Measurements from ENCODE around the gene CHRNB2.

CHRNB2 gene

GRCh38 chr1:154567386-154568156, at the start of gene CHRNB2:
TSS of gene CHRNB2 (plus strand) at chr1:154567778. CDS start at chr1:154568045, 267 bp downstream.
- no peak for TF ChIP-seq CTCF (IDR thresholded peaks at IDR 0.05)

GRCh38 chr1:154519591-154519991, 48.0 kb upstream of the CHRNB2 start:
- no peak for TF ChIP-seq CTCF (IDR thresholded peaks at IDR 0.05)

GRCh38 chr1:154520333-154520732, 47.2 kb upstream of the CHRNB2 start:
- TF ChIP-seq CTCF (IDR thresholded peaks at IDR 0.05): no peak

GRCh38 chr1:154521695-154522094, 45.9 kb upstream of the CHRNB2 start:
- no peak for TF ChIP-seq CTCF (IDR thresholded peaks at IDR 0.05)

GRCh38 chr1:154524881-154525280, 42.7 kb upstream of the CHRNB2 start:
- TF ChIP-seq CTCF (IDR thresholded peaks at IDR 0.05): no peak

- TF ChIP-seq CTCF (IDR thresholded peaks at IDR 0.05): no peak
Observed at GRCh38 chr1:154527192-154527591, 40.4 kb upstream of the CHRNB2 start.

GRCh38 chr1:154529308-154529707, 38.3 kb upstream of the CHRNB2 start:
- TF ChIP-seq CTCF (IDR thresholded peaks at IDR 0.05): no peak
